Left lobe of liver (tissue), 2 donors: ENCODE results near the gene LCOR. TPM values are rescaled to one million over a fixed set of nuclear protein-coding genes. Genes with fewer than 3 reads are reported as not detected.

Experiments
- ATAC-seq: fragments of 200-7000 bp; cut with Tn5 transposase; one replicate; pipeline ENCODE4 v1.9.1; 2020; ENCODE audit warnings: mild to moderate bottlenecking, moderate library complexity
- DNase-seq: peaks from one replicate; pipeline ENCODE4 v3.0.0-alpha.2; 2020; ENCODE audit warnings: low spot score
- total RNA-seq: library from RNA; stranded (reverse); gene quantifications from one replicate; pipeline ENCODE4 v1.2.1, GENCODE V29; 2021
- donor health status: DM: no; HTN: no; CAD: no; lungs with moderate emphysema.
- donor health status: DM: no; HTN: yes; CAD: no.

The LCOR gene
- total RNA-seq, 1 donor from 2014 or later, result 9.2 TPM

- DNase-seq, result no peak
- no peak for ATAC-seq
Measured at GRCh38 chr10:97003804-97004201, 171.7 kb downstream of the LCOR start.

- DNase-seq (no peak), ATAC-seq (no peak)
Measured at GRCh38 chr10:97004591-97004990, 172.5 kb downstream of the LCOR start.

GRCh38 chr10:97005349-97005748, 173.3 kb downstream of the LCOR start:
- no peak for ATAC-seq

GRCh38 chr10:97006364-97006763, 174.3 kb downstream of the LCOR start:
- DNase-seq (no peak), ATAC-seq (no peak)

More at GRCh38 chr10:97005349-97005748, 173.3 kb downstream of the LCOR start:
- DNase-seq, result no peak

GRCh38 chr10:97007417-97007816, 175.3 kb downstream of the LCOR start:
- DNase-seq (no peak), ATAC-seq (no peak)

- no peak for ATAC-seq
- DNase-seq, result no peak
Measured at GRCh38 chr10:97010695-97011206, 178.7 kb downstream of the LCOR start.

GRCh38 chr10:97011397-97011796, 179.3 kb downstream of the LCOR start:
- ATAC-seq, result no peak
- no peak for DNase-seq

- ATAC-seq (no peak), DNase-seq (no peak)
Measured at GRCh38 chr10:97012470-97012869, 180.4 kb downstream of the LCOR start.

- DNase-seq, result peak; percentile 31
- no peak for ATAC-seq
Measured at GRCh38 chr10:97013568-97013967, 181.5 kb downstream of the LCOR start.

- ATAC-seq, result no peak
Measured at GRCh38 chr10:97013983-97014382, 181.9 kb downstream of the LCOR start.

GRCh38 chr10:97015240-97015639, 183.1 kb downstream of the LCOR start:
- DNase-seq, result no peak

More at GRCh38 chr10:97013983-97014382, 181.9 kb downstream of the LCOR start:
- peak; percentile 23 for DNase-seq

GRCh38 chr10:97016728-97017473, 184.8 kb downstream of the LCOR start:
- DNase-seq, result no peak
- ATAC-seq, result no peak

More at GRCh38 chr10:97015240-97015639, 183.1 kb downstream of the LCOR start:
- ATAC-seq, result no peak

GRCh38 chr10:97017474-97017903, 185.4 kb downstream of the LCOR start:
- DNase-seq (no peak), ATAC-seq (no peak)

GRCh38 chr10:97018251-97019212, 186.4 kb downstream of the LCOR start:
- DNase-seq, result no peak
- ATAC-seq, result no peak

GRCh38 chr10:97019213-97019844, 187.2 kb downstream of the LCOR start:
- ATAC-seq (no peak), DNase-seq (no peak)

GRCh38 chr10:97020452-97021400, 188.6 kb downstream of the LCOR start:
- DNase-seq (no peak), ATAC-seq (no peak)

- no peak for ATAC-seq
- DNase-seq, result no peak
Measured at GRCh38 chr10:97022616-97023015, 190.5 kb downstream of the LCOR start.

- ATAC-seq (no peak), DNase-seq (no peak)
Measured at GRCh38 chr10:97023401-97024167, 191.5 kb downstream of the LCOR start.
